ENCODE results near the gene SLC41A2.

GRCh38 chr12:104973250-104973649 lies 15.2 kb upstream of the SLC41A2 start:
- no peak for TF ChIP-seq CTCF (conservative IDR thresholded peaks at IDR 0.05)
- no peak for TF ChIP-seq EZH2 (IDR thresholded peaks at IDR 0.05; ENCODE audit: low read depth)
